Measurements from ENCODE around the gene NOL12.

DNA sequence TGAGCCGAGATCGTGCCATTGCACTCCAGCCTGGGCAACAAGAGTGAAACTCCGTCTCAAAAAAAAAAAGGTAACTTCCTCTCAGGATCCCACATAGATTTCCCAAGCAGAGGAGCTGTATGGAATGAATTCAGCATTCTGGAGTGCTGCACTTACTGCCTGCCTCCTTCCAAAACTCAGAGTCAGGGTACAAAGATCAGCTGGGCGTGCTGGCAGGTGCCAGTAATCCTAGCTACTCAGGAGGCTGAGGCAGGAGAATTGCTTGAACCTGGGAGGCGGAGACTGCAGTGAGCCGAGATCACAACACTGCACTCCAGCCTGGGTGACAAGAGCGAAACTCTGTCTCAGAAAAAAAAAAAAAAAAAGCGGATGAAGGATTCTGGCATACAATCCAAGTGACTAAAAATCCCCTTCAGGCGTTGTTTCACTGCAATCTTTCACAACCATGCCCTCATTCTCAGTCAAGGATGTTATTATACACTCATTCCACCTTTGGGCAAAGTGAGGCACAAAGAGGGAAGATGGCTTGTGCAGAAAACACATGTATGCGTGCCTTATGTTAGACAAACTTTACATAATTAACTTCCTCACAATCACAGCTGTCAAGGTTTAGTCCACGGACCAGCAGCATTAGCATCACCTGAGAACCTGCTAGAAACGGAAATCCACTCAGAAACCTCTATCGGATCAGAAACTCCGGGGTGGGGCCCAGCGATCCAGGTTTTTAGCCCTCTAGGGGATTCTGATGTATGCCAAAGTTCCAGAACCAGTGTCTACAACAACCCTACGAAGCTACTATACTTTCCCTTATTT is 1.1 kb upstream of the NOL12 start:
- TF ChIP-seq, protein P1, sequence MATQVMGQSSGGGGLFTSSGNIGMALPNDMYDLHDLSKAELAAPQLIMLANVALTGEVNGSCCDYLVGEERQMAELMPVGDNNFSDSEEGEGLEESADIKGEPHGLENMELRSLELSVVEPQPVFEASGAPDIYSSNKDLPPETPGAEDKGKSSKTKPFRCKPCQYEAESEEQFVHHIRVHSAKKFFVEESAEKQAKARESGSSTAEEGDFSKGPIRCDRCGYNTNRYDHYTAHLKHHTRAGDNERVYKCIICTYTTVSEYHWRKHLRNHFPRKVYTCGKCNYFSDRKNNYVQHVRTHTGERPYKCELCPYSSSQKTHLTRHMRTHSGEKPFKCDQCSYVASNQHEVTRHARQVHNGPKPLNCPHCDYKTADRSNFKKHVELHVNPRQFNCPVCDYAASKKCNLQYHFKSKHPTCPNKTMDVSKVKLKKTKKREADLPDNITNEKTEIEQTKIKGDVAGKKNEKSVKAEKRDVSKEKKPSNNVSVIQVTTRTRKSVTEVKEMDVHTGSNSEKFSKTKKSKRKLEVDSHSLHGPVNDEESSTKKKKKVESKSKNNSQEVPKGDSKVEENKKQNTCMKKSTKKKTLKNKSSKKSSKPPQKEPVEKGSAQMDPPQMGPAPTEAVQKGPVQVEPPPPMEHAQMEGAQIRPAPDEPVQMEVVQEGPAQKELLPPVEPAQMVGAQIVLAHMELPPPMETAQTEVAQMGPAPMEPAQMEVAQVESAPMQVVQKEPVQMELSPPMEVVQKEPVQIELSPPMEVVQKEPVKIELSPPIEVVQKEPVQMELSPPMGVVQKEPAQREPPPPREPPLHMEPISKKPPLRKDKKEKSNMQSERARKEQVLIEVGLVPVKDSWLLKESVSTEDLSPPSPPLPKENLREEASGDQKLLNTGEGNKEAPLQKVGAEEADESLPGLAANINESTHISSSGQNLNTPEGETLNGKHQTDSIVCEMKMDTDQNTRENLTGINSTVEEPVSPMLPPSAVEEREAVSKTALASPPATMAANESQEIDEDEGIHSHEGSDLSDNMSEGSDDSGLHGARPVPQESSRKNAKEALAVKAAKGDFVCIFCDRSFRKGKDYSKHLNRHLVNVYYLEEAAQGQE (IDR thresholded peaks at IDR 0.05; ENCODE audit: insufficient replicate concordance, low read depth) = no peak
- TF ChIP-seq POLR2AphosphoS5 (IDR thresholded peaks at IDR 0.05; ENCODE audit: low read depth) = no peak
